Brain microvascular endothelial cell (primary cell): ENCODE data around the gene PALLD.
A peak's percentile ranks its signal among the peaks of the same experiment; 100 is the strongest.

Source experiments
- DNase-seq: peaks from one replicate; pipeline ENCODE4 v3.0.0-alpha.2; 2020
- H3K27ac ChIP-seq: fragments of 250-450 bp; sonication (Bioruptor Pico); 2 replicates; pipeline ENCODE4 v1.5.1; 2020; ENCODE audit warnings: mild to moderate bottlenecking, moderate library complexity
- H3K27me3 ChIP-seq: fragments of 250-450 bp; sonication (Bioruptor Pico); replicated peaks from 2 replicates; pipeline ENCODE4 v1.5.1; 2020; ENCODE audit warnings: mild to moderate bottlenecking
- H3K36me3 ChIP-seq: fragments of 250-450 bp; sonication (Bioruptor Pico); replicated peaks from 2 replicates; pipeline ENCODE4 v1.5.1; 2020; ENCODE audit warnings: mild to moderate bottlenecking
- H3K4me3 ChIP-seq: 2 replicates; pipeline ENCODE4 v1.5.1; 2011; ENCODE audit warnings: low read depth, mild to moderate bottlenecking, control low read depth, low read length, moderate library complexity
- CTCF ChIP-seq: IDR thresholded peaks from 2 replicates; pipeline ENCODE4 v1.5.1; 2011; ENCODE audit warnings: low read depth, mild to moderate bottlenecking, moderate library complexity, low read length, control low read depth, inconsistent platforms; ENCODE audit errors: missing control alignments
- in situ Hi-C: cut with HindIII; loops from 2 replicates; pipeline ENCODE4 v1.10.0; 2017; ENCODE audit warnings: low sequenced_read_pairs, low pct_ligation_motif_present

PALLD gene

GRCh38 chr4:168610911-168611530 is 114.2 kb downstream of the PALLD start:
- TF ChIP-seq CTCF: no peak
- Histone ChIP-seq H3K27me3 (no peaks in the 10 kb centered on the region), H3K36me3 (no peaks in the 10 kb centered on the region), H3K4me3 (no peak overlapping the region), H3K27ac (no peak overlapping the region)
- in situ Hi-C loops: no loop called here
- no peak for DNase-seq

- Histone ChIP-seq H3K27ac (peak overlapping the region; percentile 54), H3K4me3 (no peak overlapping the region), H3K36me3 (no peaks in the 10 kb centered on the region), H3K27me3 (no peaks in the 10 kb centered on the region)
- in situ Hi-C loops: no loop called here
- DNase-seq: peak; percentile 57
- TF ChIP-seq CTCF: no peak
Observed at GRCh38 chr4:168612450-168613135, 115.7 kb downstream of the PALLD start.

GRCh38 chr4:168613869-168614268 is 117.0 kb downstream of the PALLD start:
- no peak for TF ChIP-seq CTCF
- Histone ChIP-seq H3K4me3 (no peak overlapping the region), H3K27me3 (no peaks in the 10 kb centered on the region), H3K36me3 (no peaks in the 10 kb centered on the region), H3K27ac (no peak overlapping the region)
- in situ Hi-C loops: no loop called here
- no peak for DNase-seq

- H3K27ac ChIP-seq: no peak overlapping the region
- no peak for DNase-seq
- H3K27me3 ChIP-seq: no peaks in the 10 kb centered on the region
- in situ Hi-C loops: no loop called here
- no peak for TF ChIP-seq CTCF
- H3K36me3 ChIP-seq: no peaks in the 10 kb centered on the region
- no peak overlapping the region for H3K4me3 ChIP-seq
Observed at GRCh38 chr4:168614281-168615057, 117.6 kb downstream of the PALLD start.

GRCh38 chr4:168615294-168616065 is 118.6 kb downstream of the PALLD start:
- no peaks in the 10 kb centered on the region for H3K27me3 ChIP-seq
- in situ Hi-C loops: no loop called here
- DNase-seq: peak; percentile 52

More at GRCh38 chr4:168615294-168616065, 118.6 kb downstream of the PALLD start:
- TF ChIP-seq CTCF: no peak
- Histone ChIP-seq H3K4me3 (no peak overlapping the region), H3K36me3 (no peaks in the 10 kb centered on the region), H3K27ac (peak overlapping the region; percentile 21)
